HG03039 (cell line): ENCODE measurements around the gene ECHS1.
A peak's percentile ranks its signal among the peaks of the same experiment; 100 is the strongest.
"Not testable (repeated sequence)": the region's sequence is repeated elsewhere in the genome, so short reads cannot be mapped to it uniquely, and the experiment has no call there.

Experiments used
- ATAC-seq: cut with Tn5 transposase; IDR thresholded peaks from one replicate; pipeline ENCODE4 v1.9.1; 2021; ENCODE audit warnings: mild to moderate bottlenecking, moderate library complexity; ENCODE audit not compliant: unreplicated experiment

ECHS1 gene

DNA sequence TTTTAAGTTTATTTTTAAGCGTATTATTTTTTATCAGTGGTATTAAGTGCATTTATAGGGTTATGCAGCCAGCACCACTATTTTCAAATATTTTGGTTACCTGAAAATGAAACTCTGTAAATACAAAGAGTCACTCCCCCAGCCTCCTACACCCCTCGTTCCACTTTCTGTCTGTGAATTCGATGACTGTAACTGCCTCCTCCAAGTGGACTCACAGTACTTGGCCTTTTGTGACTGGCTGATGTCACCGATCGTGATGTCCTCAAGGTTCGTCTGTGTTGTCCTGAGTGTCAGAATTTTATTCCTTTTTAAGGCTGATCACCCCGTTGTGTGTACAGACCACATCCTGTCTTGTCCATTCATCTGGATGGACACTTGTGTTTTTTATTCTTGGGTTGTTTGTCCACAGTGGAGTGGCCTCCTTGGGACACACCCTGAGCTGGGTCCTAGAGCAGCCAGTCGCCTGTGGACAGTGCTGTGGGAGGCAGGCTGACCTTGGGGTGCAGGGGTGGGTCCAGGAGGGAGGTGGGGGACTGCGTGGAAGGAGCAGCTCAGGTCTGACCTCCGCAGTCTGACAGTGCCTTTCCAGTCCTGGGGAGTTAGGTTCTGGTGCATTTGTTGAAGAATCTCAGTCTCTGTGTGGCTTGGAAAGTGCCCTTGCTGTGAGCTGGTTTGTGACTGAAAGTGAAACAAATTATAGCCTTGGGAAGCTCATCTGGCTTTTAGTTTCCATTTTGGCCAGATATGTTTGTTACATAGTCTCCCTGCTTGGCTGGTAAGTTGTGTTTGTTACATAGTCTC is 27.7 kb upstream of the ECHS1 start:
- ATAC-seq = peak; percentile 73

- ATAC-seq = no peak
Observed at GRCh38 chr10:133399123-133399601, 26.0 kb upstream of the ECHS1 start.

DNA sequence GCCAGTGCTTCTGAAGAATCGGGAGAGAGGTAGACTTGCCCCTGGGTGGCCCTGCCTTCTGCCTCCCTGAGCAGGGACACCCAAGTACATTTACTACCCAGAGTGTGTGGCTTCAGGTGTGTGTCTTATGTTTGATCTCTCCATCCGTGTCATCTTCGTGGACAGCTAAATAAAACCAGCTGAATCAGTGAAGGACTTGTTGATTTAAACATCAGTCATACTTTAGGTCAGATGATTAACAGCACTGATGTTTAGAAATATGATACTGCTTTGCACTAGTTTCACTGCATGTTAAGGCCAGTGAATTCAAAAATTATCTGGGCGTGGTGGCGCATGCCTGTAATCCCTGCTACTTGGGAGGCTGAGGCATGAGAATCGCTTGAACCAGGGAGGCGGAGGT is 24.8 kb upstream of the ECHS1 start:
- ATAC-seq = no peak

DNA sequence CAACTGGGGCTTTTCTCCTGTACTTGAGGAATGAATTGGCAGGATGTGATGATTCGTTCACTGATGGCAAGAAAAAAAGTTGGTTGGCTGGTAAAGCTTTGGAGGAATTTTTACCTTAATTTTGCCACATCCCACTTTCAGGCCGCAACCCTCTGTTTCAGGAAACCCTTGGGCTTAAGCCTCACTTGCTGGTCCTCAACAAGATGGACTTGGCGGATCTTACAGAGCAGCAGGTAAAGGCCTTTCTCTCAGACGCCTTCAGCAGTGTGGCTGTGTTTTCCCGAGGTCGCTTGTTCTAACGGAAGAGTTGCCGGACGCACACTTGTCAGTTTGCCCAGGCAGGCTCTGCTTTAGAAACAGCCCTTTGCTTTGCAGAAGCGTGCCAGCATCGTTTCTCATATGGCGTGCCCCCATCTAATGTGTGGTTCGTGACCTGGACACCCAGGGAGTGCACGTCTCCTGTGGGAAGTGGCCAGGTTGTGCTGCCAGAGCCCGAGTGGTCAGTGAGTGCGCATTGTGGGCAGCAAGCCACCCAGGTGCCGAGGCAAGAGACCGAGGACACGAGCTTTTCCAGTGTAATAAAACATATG is 23.0 kb upstream of the ECHS1 start:
- ATAC-seq = no peak

GRCh38 chr10:133394801-133395221 is 21.7 kb upstream of the ECHS1 start:
- no peak for ATAC-seq

GRCh38 chr10:133394064-133394663 is 21.0 kb upstream of the ECHS1 start, which contains the start of gene MTG1:
Gene MTG1, plus strand, starts transcription at chr10:133394157. Its CDS starts 64 bp downstream, at chr10:133394221.
- ATAC-seq = peak; percentile 63

DNA sequence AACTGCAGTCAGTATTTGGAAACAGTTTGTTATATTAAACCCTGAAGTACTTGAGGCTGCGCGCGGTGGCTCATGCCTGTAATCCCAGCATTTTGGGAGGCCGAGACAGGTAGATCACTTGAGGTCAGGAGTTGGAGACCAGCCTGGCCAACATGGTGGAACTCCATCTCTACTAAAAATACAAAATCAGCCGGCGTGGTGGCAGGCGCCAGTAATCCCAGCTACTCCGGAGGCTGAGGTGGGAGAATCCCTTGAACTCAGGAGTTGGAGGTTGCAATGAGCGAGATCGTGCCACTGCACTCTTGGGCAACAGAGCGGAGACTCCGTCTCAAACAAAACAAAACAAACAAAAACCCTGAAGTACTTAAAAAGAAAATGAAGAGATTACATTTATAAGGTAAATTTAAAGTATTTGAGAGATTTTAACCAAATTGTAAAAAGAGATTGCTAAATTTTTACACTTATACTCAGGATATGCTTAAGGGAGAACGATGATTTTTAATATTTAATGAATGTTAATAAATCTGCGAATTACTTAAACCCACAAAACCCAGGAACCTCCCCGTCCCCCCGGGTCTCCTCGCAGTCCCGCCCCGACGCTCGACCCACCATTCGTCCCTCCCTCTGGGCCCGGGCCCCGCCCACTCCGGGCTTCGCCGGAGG is 20.4 kb upstream of the ECHS1 start:
- no peak for ATAC-seq

GRCh38 chr10:133391761-133392518 is 18.8 kb upstream of the ECHS1 start:
- ATAC-seq = no peak

GRCh38 chr10:133391249-133391635 is 18.1 kb upstream of the ECHS1 start:
- no peak for ATAC-seq

DNA sequence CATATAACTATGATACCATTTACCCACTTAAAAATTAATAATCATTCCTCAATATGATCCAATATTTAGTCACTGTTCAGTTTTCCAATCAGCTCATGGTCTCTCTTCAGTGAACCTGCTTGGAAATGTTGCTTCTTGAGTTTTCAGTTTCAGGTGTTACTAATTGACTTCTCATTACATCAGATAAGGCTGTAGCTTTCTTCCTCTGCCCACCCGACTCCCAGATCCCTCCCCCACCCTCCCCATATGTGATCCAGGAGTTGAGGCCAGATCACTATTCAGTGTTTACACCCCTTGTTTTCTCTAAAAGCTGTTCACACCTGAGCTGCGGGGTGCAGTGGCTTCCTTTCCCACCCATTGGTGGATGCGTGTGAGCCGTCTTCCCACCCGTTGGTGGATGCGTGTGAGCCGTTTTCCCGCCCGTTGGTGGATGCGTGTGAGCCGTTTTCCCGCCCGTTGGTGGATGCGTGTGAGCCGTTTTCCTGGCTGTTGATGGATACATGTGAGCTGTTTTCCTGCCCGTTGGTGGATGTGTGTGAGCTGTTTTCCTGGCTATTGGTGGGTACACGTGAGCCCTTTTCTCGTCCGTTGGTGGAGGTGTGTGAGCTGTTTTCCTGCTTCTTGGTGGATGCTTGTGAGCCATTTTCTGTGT is 17.6 kb upstream of the ECHS1 start:
- ATAC-seq = no peak

- peak; percentile 72 for ATAC-seq
Observed at GRCh38 chr10:133388973-133389818, 16.0 kb upstream of the ECHS1 start.

DNA sequence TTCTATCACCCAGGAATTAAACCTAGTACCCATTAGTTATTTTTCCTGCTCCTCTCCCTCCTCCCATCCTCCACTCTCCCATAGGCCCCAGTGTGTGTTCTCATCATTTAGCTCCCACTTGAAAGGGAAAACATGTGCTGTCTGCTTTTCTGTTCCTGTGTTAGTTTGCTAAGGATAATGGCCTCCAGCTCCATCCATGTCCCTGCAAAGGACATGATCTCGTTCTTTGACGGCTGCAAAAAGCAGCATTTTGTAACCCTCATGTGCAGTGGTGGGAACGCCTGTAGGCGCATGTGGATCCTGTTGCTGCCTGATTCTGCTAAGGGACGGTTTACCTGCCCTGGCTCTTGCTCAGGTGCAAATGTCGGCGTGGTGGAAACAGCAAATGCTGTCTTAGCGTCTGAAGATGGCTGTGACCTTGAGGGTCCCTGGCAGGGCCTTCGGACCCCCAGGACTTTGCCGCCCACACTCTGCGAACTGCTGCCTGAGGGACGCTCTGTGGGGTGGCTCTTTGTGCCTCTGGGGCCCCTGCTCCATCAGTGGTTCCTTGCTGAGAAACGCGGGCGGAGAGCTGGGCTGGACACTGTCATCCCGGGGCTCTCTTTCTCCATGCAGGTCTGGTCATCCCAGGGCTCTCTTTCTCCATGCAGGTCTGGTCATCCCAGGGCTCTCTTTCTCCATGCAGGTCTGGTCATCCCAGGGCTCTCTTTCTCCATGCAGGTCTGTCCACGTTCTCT is 15.2 kb upstream of the ECHS1 start:
- peak; percentile 2 for ATAC-seq

DNA sequence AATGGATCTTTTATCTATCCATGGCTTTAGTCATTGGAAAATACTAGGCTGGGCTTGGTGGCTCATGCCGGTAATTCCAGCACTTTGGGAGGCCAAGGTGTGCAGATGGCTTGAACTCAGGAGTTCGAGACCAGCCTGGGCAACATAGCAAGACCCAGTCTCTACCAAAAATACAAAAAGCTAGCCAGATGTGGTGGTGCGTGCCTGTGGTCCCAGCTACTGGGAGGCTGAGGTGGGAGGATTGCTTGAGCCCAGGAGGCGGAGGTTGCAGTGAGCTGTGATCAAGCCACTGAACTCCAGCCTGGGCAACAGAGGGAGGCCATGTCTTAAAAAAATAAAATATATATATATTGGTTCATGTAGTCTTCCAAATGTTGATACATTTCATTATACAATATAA is 13.8 kb upstream of the ECHS1 start:
- not testable (repeated sequence) for ATAC-seq

DNA sequence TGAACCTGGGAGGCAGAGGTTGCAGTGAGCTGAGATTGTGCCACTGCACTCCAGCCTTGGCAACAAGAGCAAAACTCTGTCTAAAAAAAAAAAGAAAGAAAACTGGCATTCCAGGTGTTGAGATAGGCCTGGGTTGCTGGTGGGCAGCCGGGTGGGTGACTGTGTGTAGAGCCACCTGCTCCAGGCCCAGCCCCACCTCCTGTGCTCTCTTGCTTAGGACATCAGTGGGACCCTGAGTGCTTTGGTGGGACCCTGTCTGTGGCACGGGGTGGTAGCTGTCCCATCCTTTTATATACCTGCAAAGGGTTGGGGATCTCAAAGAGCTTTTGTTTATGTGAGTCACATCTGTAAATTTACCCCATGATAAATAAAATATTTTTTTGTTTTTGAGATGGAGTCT is 12.1 kb upstream of the ECHS1 start:
- ATAC-seq = no peak

GRCh38 chr10:133384071-133384470 is 10.9 kb upstream of the ECHS1 start:
- no peak for ATAC-seq

GRCh38 chr10:133383551-133383950 is 10.4 kb upstream of the ECHS1 start:
- no peak for ATAC-seq

DNA sequence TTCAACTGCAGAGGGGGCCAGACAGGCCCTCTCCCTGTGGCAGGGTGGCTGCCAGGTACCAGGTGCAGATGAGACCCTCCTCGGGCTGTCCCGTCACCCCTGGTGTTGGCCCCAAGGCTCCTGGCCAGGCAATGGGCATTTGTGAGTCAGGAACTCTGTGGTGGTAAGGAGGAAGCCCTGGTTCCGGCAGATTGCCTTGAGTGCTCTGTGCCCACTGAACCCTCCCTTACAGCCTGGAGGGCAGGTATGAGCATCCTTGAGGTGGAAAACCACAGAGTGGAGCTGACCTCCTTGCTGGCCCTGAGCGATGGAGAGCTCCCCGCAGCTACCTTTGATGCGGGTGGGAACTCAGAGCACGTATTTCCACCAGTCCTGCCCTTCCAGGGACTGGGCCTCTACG is 7.9 kb upstream of the ECHS1 start:
- no peak for ATAC-seq

DNA sequence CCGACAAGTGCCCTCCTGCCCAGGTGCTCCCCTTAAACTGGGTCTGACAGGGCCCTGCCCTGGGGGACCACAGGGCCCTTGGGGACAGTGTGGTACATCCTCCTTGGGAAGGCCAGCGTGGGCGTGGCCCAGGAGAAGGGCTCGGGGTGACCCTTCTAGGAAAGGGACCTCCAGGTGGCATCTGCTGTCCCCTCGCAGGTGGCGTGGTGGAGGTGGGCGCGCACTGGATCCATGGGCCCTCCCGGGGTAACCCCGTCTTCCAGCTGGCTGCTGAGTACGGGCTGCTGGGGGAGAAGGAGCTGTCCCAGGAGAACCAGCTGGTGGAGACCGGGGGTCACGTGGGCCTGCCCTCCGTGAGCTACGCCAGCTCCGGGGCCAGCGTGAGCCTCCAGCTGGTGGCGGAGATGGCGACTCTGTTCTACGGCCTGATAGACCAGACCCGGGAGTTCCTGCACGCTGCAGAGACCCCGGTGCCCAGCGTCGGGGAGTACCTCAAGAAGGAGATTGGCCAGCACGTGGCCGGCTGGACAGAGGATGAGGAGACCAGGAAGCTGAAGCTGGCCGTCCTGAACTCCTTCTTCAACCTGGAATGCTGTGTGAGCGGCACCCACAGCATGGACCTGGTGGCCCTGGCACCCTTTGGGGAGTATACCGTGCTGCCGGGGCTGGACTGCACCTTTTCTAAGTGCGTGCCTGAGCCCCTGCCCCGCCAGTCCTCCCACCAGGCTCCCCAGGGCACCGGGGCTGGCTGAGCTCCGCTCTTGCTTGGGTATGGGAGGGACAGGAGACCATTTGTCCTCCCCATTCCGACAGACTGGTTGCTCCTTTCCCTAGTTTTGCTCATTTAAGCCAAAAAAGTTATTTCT is 6.9 kb upstream of the ECHS1 start:
- no peak for ATAC-seq
